H1 (cell line): Measurements from ENCODE around the gene UBC. TPM values are rescaled to one million over a fixed set of nuclear protein-coding genes. Genes with fewer than 3 reads are reported as not detected.
A peak's percentile ranks its signal among the peaks of the same experiment; 100 is the strongest.

Experiments
- CTCF ChIA-PET: fragments of 300-600 bp; sonication (Branson Sonifier 250); formaldehyde crosslinking; loops from one replicate; lab custom pipeline; 2021; ENCODE audit not compliant: partially characterized antibody; lab: Charles Lee
- POLR2A ChIA-PET: fragments of 300-600 bp; sonication (Branson Sonifier 250); formaldehyde crosslinking; loops from one replicate; lab custom pipeline; 2021; ENCODE audit warnings: inconsistent platforms; ENCODE audit not compliant: partially characterized antibody; lab: Charles Lee
- DNase-seq, 2 experiments: peaks; one replicate each; pipeline versions ENCODE4 v3.0.0 to v3.0.0-alpha.2; 2010 to 2022; ENCODE audit warnings: low spot score in 2 of 2, low read depth in 1 of 2, mixed read lengths in 1 of 2
- FAIRE-seq: peaks from 2 replicates; lab custom pipeline; 2011; peaks lifted over from hg19 to GRCh38; lab: Jason Lieb, UNC
- H2AFZ ChIP-seq: 2 replicates; pipeline ENCODE4 v1.8.1; 2012; ENCODE audit warnings: low read length, inconsistent platforms
- H2AK5ac ChIP-seq: 2 replicates; pipeline ENCODE4 v1.6.1; 2013; ENCODE audit warnings: low read depth, low read length
- H2BK120ac ChIP-seq: replicated peaks from 2 replicates; pipeline ENCODE3; 2013; ENCODE audit warnings: low read depth, low read length, inconsistent platforms
- H2BK12ac ChIP-seq: 2 replicates; pipeline ENCODE4 v1.6.1; 2013; ENCODE audit warnings: low read depth, low read length
- H2BK15ac ChIP-seq: 2 replicates; pipeline ENCODE4 v1.6.1; 2013; ENCODE audit warnings: low read length
- H2BK20ac ChIP-seq: 2 replicates; pipeline ENCODE4 v1.6.1; 2013; ENCODE audit warnings: low read length
- H2BK5ac ChIP-seq: 2 replicates; pipeline ENCODE4 v1.6.1; 2013; ENCODE audit warnings: low read depth, low read length
- H3K14ac ChIP-seq: 2 replicates; pipeline ENCODE4 v1.6.1; 2013; ENCODE audit warnings: inconsistent platforms; ENCODE audit not compliant: insufficient read length
- H3K18ac ChIP-seq: 2 replicates; pipeline ENCODE4 v1.6.1; 2013; ENCODE audit warnings: low read length; ENCODE audit errors: extremely low read depth
- H3K23ac ChIP-seq: 2 replicates; pipeline ENCODE4 v1.6.1; 2013; ENCODE audit warnings: inconsistent platforms; ENCODE audit not compliant: insufficient read length
- H3K23me2 ChIP-seq: 2 replicates; pipeline ENCODE4 v1.6.1; 2013; ENCODE audit warnings: low read depth, low read length
- H3K27ac ChIP-seq: 2 replicates; pipeline ENCODE4 v1.6.1; 2011; ENCODE audit warnings: low read depth, low read length, inconsistent platforms
- H3K27me3 ChIP-seq, 4 experiments: replicated peaks in 1 of 4; 1 replicate in 1 of 4; 2 replicates in 3 of 4; pipeline versions ENCODE4 v1.6.1 to v1.8.1; 2011 to 2013; ENCODE audit warnings: low read length in 3 of 4, mild to moderate bottlenecking in 3 of 4, inconsistent platforms in 2 of 4, mixed read lengths in 2 of 4, moderate library complexity in 1 of 4; ENCODE audit not compliant: control insufficient read depth in 3 of 4, insufficient read depth in 3 of 4; ENCODE audit errors: extremely low read depth in 1 of 4
- H3K36me3 ChIP-seq, 4 experiments: 2 replicates each; pipeline versions ENCODE4 v1.6.1 to v1.8.1; 2011 to 2013; ENCODE audit warnings: mild to moderate bottlenecking in 4 of 4, low read length in 3 of 4, moderate library complexity in 2 of 4, control low read depth in 1 of 4, inconsistent platforms in 1 of 4; ENCODE audit not compliant: insufficient read depth in 4 of 4, control insufficient read depth in 2 of 4
- H3K4ac ChIP-seq: replicated peaks from 2 replicates; pipeline ENCODE3; 2013; ENCODE audit warnings: low read length, low read depth, mixed read lengths, inconsistent platforms; ENCODE audit not compliant: insufficient read length
- H3K4me1 ChIP-seq, 4 experiments: replicated peaks in 1 of 4; 1 replicate in 1 of 4; 2 replicates in 3 of 4; pipeline versions ENCODE4 v1.6.1 to v1.8.1; 2011 to 2013; ENCODE audit warnings: low read length in 3 of 4, inconsistent platforms in 2 of 4, mixed read lengths in 1 of 4; ENCODE audit not compliant: insufficient read depth in 4 of 4, control insufficient read depth in 3 of 4
- H3K4me2 ChIP-seq, 2 experiments: 2 replicates each; pipeline versions ENCODE4 v1.6.1 to v1.8.1; 2011 to 2013; ENCODE audit warnings: low read depth in 2 of 2, low read length in 2 of 2, control low read depth in 1 of 2, inconsistent platforms in 1 of 2, mild to moderate bottlenecking in 1 of 2; ENCODE audit not compliant: insufficient read depth in 1 of 2
- H3K4me3 ChIP-seq, 4 experiments: fragments of 200-600, 300-600 bp in 1 of 4; sonication (generic), shearing (Covaris generic), sonication (Bioruptor Twin) in 1 of 4; 2 replicates each; pipeline versions ENCODE4 v1.5.1 to v1.8.1; 2011 to 2016; ENCODE audit warnings: low read length in 4 of 4, low read depth in 3 of 4, control low read depth in 2 of 4, inconsistent platforms in 2 of 4, mild to moderate bottlenecking in 2 of 4, mixed read lengths in 1 of 4, moderate library complexity in 1 of 4; ENCODE audit not compliant: insufficient read depth in 2 of 4; ENCODE audit errors: extremely low read depth in 1 of 4
- H3K56ac ChIP-seq: replicated peaks from 2 replicates; pipeline ENCODE3; 2013; ENCODE audit warnings: low read depth, mild to moderate bottlenecking, mixed read lengths, low read length, inconsistent platforms; ENCODE audit not compliant: insufficient read length
- H3K79me1 ChIP-seq: 2 replicates; pipeline ENCODE4 v1.6.1; 2013; ENCODE audit warnings: low read depth, low read length, control low read depth
- H3K79me2 ChIP-seq, 2 experiments: 2 replicates each; pipeline versions ENCODE4 v1.6.1 to v1.8.1; 2012 to 2013; ENCODE audit warnings: low read length in 2 of 2, mild to moderate bottlenecking in 2 of 2, inconsistent platforms in 1 of 2; ENCODE audit not compliant: insufficient read depth in 2 of 2, control insufficient read depth in 1 of 2
- H3K9ac ChIP-seq, 4 experiments: replicated peaks in 1 of 4; 1 replicate in 1 of 4; 2 replicates in 3 of 4; pipeline versions ENCODE4 v1.6.1 to v1.8.1; 2011 to 2013; ENCODE audit warnings: low read depth in 3 of 4, low read length in 3 of 4, control low read depth in 2 of 4, mild to moderate bottlenecking in 2 of 4, moderate library complexity in 2 of 4, inconsistent platforms in 1 of 4; ENCODE audit errors: extremely low read depth in 1 of 4
- H3K9me3 ChIP-seq, 2 experiments: 2 replicates each; pipeline versions ENCODE4 v1.6.1 to v1.8.1; 2012 to 2013; ENCODE audit warnings: mild to moderate bottlenecking in 2 of 2, moderate library complexity in 2 of 2, control low read depth in 1 of 2, inconsistent platforms in 1 of 2, low read depth in 1 of 2, low read length in 1 of 2, mixed read lengths in 1 of 2; ENCODE audit not compliant: insufficient read depth in 2 of 2
- H4K20me1 ChIP-seq, 2 experiments: replicated peaks in 1 of 2; 2 replicates each; pipeline versions ENCODE3 to v1.8.1; 2011 to 2013; ENCODE audit warnings: inconsistent platforms in 2 of 2, low read length in 2 of 2, mild to moderate bottlenecking in 1 of 2; ENCODE audit not compliant: insufficient read depth in 2 of 2, control insufficient read depth in 1 of 2
- H4K5ac ChIP-seq: 2 replicates; pipeline ENCODE4 v1.6.1; 2013; ENCODE audit warnings: low read length, low read depth, mixed read lengths, inconsistent platforms; ENCODE audit not compliant: insufficient read length
- H4K8ac ChIP-seq: 2 replicates; pipeline ENCODE4 v1.8.0; 2013; ENCODE audit warnings: mild to moderate bottlenecking, moderate library complexity, low read length, inconsistent platforms; ENCODE audit not compliant: insufficient read depth; ENCODE audit errors: extremely low read depth
- H4K91ac ChIP-seq: replicated peaks from 2 replicates; pipeline ENCODE3; 2013; ENCODE audit warnings: low read length, mixed read lengths, inconsistent platforms; ENCODE audit not compliant: insufficient read length
- EP300 ChIP-seq, 2 experiments: IDR thresholded peaks; 1 replicate in 1 of 2; 2 replicates in 1 of 2; pipeline ENCODE4 v1.6.1; 2011 to 2012; ENCODE audit warnings: low read depth in 2 of 2, low read length in 2 of 2, mild to moderate bottlenecking in 2 of 2, borderline replicate concordance in 1 of 2, inconsistent platforms in 1 of 2, moderate library complexity in 1 of 2
- POU5F1 ChIP-seq: IDR thresholded peaks from 2 replicates; pipeline ENCODE4 v1.6.1; 2011; ENCODE audit warnings: low read depth, mild to moderate bottlenecking, low read length, moderate library complexity
- RFX5 ChIP-seq: IDR thresholded peaks from 2 replicates; pipeline ENCODE4 v1.6.1; 2011; ENCODE audit warnings: low read depth, low read length, improper control_type of control experiment, borderline replicate concordance
- SP1 ChIP-seq: IDR thresholded peaks from 2 replicates; pipeline ENCODE4 v1.6.1; 2011; ENCODE audit warnings: low read depth, low read length
- SP4 ChIP-seq: IDR thresholded peaks from 2 replicates; pipeline ENCODE4 v1.6.1; 2012; ENCODE audit warnings: low read length, inconsistent platforms
- TCF12 ChIP-seq: IDR thresholded peaks from 2 replicates; pipeline ENCODE4 v1.6.1; 2011; ENCODE audit warnings: low read depth, mild to moderate bottlenecking, low read length
- WGBS, 2 experiments: shearing (Covaris generic) in 1 of 2; methylation state at CpG; one replicate each; pipeline versions ENCODE4 v1.1.6 to v1.1.7; 2013 to 2015; ENCODE audit warnings: low lambda C conversion rate in 2 of 2, mixed read lengths in 2 of 2, inconsistent platforms in 1 of 2, low coverage in 1 of 2, missing lambda C conversion rate in 1 of 2; ENCODE audit not compliant: insufficient replicate concordance in 2 of 2, insufficient coverage in 1 of 2, insufficient read length in 1 of 2; ENCODE audit errors: extremely low coverage in 1 of 2, missing lambda C conversion rate in 1 of 2; 5-methylcytosine and 5-hydroxymethylcytosine counted together
- polyA plus RNA-seq, 7 experiments: library from polyadenylated mRNA; depleted of rRNA in 3 of 7; stranded (reverse) in 5 of 7; unstranded in 2 of 7; fragments of >200 nt in 5 of 7; fragments of 200-250 nt in 2 of 7; gene quantifications; 1 replicate in 5 of 7; 2 replicates in 1 of 7; 4 replicates in 1 of 7; pipeline versions ENCODE4 v1.2.1 to v1.2.3, GENCODE V29; 2011 to 2013; ENCODE audit warnings: missing spikeins in 2 of 7, mixed read lengths in 2 of 7
- total RNA-seq: library from RNA; stranded (reverse); fragmentation: NEBNext Ultra II Directional; extraction: Animal tissue kit (Norgen Biotek cat#: 25700); gene quantifications from 2 replicates; pipeline ENCODE4 v1.2.1, GENCODE V29; 2021
- TF ChIP-seq, protein P1 (sequence below): IDR thresholded peaks from 2 replicates; pipeline ENCODE4 v1.6.1; 2012; ENCODE audit warnings: inconsistent platforms

Gene UBC
- total and polyA plus RNA-seq, 2 of the 8 experiments (the other 6 are each of a cell fraction or from before 2014, with no cell fraction given): 559 to 749 TPM

DNA sequence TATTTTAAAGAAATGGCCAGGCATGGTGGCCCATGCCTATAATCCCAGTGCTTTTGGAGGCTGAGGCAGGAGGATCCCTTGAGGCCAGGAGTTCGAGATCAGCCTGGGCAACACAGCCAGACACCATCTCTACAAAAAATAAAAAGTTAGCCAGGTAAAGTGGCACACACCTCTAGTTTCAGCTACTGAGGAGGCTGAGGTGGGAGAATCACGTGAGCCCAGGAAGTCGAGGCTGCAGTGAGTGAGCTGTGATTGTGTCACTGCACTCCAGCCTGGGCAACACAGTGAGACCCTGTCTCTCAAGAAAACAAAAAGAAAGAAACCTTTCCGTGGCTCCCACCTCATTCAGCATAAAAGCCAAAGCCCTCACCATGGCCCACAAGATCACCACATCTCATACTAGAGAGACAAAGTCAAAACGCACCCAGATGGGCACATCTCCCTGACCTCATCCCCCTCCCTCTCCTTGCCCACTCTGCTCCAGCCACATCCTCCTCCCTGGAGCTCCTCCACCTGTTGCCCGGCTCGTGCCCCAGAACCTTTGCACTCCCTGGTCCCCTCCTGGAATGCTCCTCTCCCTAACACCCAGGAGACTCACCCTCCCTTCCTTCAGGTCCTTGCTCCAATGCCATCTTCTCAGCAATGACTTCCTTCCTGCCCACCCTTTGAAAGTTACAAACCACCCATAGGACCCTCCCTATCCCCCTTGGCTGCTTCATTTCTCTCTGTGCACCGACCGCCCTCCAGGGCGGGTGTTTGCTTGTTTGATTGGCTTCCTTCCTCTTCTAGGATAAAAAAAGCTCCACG is 46.0 kb downstream of the UBC start:
- WGBS, 2 experiments: 83% methylated on average over 11 of the region's 11 CpGs; no CpG with 5 or more reads in 1 of the 2 experiments
- POLR2A ChIA-PET: interaction anchor here (1.0 to 2.2 kb wide), 3 partner anchors 16 to 49 kb away, joined by 3 to 10 read pairs (median 3); partner anchors contain the start of gene UBC
- Histone ChIP-seq H2BK120ac (peak overlapping the region; percentile 41), H4K5ac (no peak overlapping the region), H3K9me3 (no peaks in the 10 kb centered on the region), H3K56ac (no peak overlapping the region), H3K18ac (peak overlapping the region; percentile 7; the same call in 1 of the 2 replicates), H3K14ac (no peak overlapping the region), H4K20me1 (no peaks in the 10 kb centered on the region), H3K4me1 (peaks cover 0 to 11% (median 8%) of the 10 kb centered on the region in 4 experiments; a peak in 6 of 7 replicates), H3K23me2 (peaks cover 4% of the 10 kb centered on the region; the same call in 1 of the 2 replicates), H2BK12ac (0 out of 2 replicates have a peak overlapping the region, but pooled peaks have one; percentile 35), H3K4ac (no peak overlapping the region), H3K4me3 (no peak overlapping the region), H4K8ac (0 out of 2 replicates have a peak overlapping the region, but pooled peaks have one; percentile 73), H4K91ac (peak overlapping the region; percentile 30), H2AFZ (peak overlapping the region; percentile 83; the same call in 1 of the 2 replicates), H2AK5ac (no peak overlapping the region), H3K27ac (0 out of 2 replicates have a peak overlapping the region, but pooled peaks have one; percentile 7)
- CTCF ChIA-PET: interaction anchor here (0.5 to 2.1 kb wide), 5 partner anchors 12 to 146 kb away, joined by 3 to 5 read pairs (median 4); no protein-coding TSS in a partner anchor
- FAIRE-seq: no peak
- TF ChIP-seq EP300 (IDR thresholded peaks at IDR 0.05; ENCODE audit: borderline replicate concordance in 1 of 2, low read depth in 2 of 2, low read length in 2 of 2) (no peak), POU5F1 (no peak), SP4 (no peak), SP1 (no peak), RFX5 (no peak), TCF12 (no peak)
- TF ChIP-seq, protein P1, sequence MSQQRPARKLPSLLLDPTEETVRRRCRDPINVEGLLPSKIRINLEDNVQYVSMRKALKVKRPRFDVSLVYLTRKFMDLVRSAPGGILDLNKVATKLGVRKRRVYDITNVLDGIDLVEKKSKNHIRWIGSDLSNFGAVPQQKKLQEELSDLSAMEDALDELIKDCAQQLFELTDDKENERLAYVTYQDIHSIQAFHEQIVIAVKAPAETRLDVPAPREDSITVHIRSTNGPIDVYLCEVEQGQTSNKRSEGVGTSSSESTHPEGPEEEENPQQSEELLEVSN: no peak
- TF ChIP-seq, all 59 proteins: peak for 0
- no peaks in the 10 kb centered on the region for H3K36me3 ChIP-seq
- no peaks in the 10 kb centered on the region for H3K79me1 ChIP-seq
- H2BK5ac ChIP-seq: peak overlapping the region; percentile 54; the same call in 1 of the 2 replicates
- no peak overlapping the region for H3K9ac ChIP-seq
- peak overlapping the region; percentile 80; the same call in 1 of the 2 replicates for H2BK20ac ChIP-seq
- no peaks in the 10 kb centered on the region for H3K79me2 ChIP-seq
- no peak for DNase-seq
- H2BK15ac ChIP-seq: no peak overlapping the region
- H3K4me2 ChIP-seq: no peak overlapping the region
- H3K23ac ChIP-seq: no peak overlapping the region
- no peaks in the 10 kb centered on the region for H3K27me3 ChIP-seq
